GF-D8 (cell line): ENCODE data around the gene NPIPA7.
"Not testable (repeated sequence)": the region's sequence is repeated elsewhere in the genome, so short reads cannot be mapped to it uniquely, and the experiment has no call there.

Experiments used
- DNase-seq: peaks from one replicate; lab custom pipeline; 2025; lab: John Stamatoyannopoulos, UW

NPIPA7 gene

GRCh38 chr16:16378840-16379239, at the start of gene NPIPA7:
Gene NPIPA7 (plus strand): TSS chr16:16379140. CDS start chr16:16379245, 105 bp downstream.
- DNase-seq = not testable (repeated sequence)

GRCh38 chr16:16331466-16331865, 47.5 kb upstream of the NPIPA7 start:
- not testable (repeated sequence) for DNase-seq

GRCh38 chr16:16357556-16357955, 21.4 kb upstream of the NPIPA7 start:
- DNase-seq = not testable (repeated sequence)

GRCh38 chr16:16358539-16359240, 20.2 kb upstream of the NPIPA7 start:
- DNase-seq = not testable (repeated sequence)

- DNase-seq = not testable (repeated sequence)
Measured at GRCh38 chr16:16363595-16363994, 15.3 kb upstream of the NPIPA7 start.

GRCh38 chr16:16364100-16364499, 14.8 kb upstream of the NPIPA7 start:
- DNase-seq = not testable (repeated sequence)

GRCh38 chr16:16364701-16365100, 14.2 kb upstream of the NPIPA7 start:
- DNase-seq = not testable (repeated sequence)

GRCh38 chr16:16365319-16365718, 13.6 kb upstream of the NPIPA7 start:
- not testable (repeated sequence) for DNase-seq

- DNase-seq = not testable (repeated sequence)
Measured at GRCh38 chr16:16365851-16366250, 13.1 kb upstream of the NPIPA7 start.

- not testable (repeated sequence) for DNase-seq
Measured at GRCh38 chr16:16366552-16367284, 12.2 kb upstream of the NPIPA7 start.

- not testable (repeated sequence) for DNase-seq
Measured at GRCh38 chr16:16367285-16367628, 11.7 kb upstream of the NPIPA7 start.

- DNase-seq = not testable (repeated sequence)
Measured at GRCh38 chr16:16369081-16369856, 9.7 kb upstream of the NPIPA7 start.

- DNase-seq = not testable (repeated sequence)
Measured at GRCh38 chr16:16371136-16371735, 7.7 kb upstream of the NPIPA7 start.

- DNase-seq = not testable (repeated sequence)
Measured at GRCh38 chr16:16374192-16374591, 4.7 kb upstream of the NPIPA7 start.

- not testable (repeated sequence) for DNase-seq
Measured at GRCh38 chr16:16399685-16400084, 20.7 kb downstream of the NPIPA7 start.

- not testable (repeated sequence) for DNase-seq
Measured at GRCh38 chr16:16402333-16402732, 23.4 kb downstream of the NPIPA7 start.

GRCh38 chr16:16404283-16404682, 25.3 kb downstream of the NPIPA7 start:
- DNase-seq = not testable (repeated sequence)

GRCh38 chr16:16405421-16405820, 26.5 kb downstream of the NPIPA7 start:
- not testable (repeated sequence) for DNase-seq

- not testable (repeated sequence) for DNase-seq
Measured at GRCh38 chr16:16408430-16408829, 29.5 kb downstream of the NPIPA7 start.

GRCh38 chr16:16413773-16414172, 34.8 kb downstream of the NPIPA7 start:
- DNase-seq = not testable (repeated sequence)

GRCh38 chr16:16417071-16417470, 38.1 kb downstream of the NPIPA7 start:
- DNase-seq = not testable (repeated sequence)
